ENCODE results near the gene CTBP2. TPM values are rescaled to one million over a fixed set of nuclear protein-coding genes. Genes with fewer than 3 reads are reported as not detected.

CTBP2 gene
- total and polyA plus RNA-seq, 4 donors = 19.2 to 80.6 (median 63.2) TPM

- WGBS, 2 donors = 77 to 87% methylated on average over 8 of the region's 8 CpGs
- TF ChIP-seq CTCF (IDR thresholded peaks at IDR 0.05; ENCODE audit: control extremely low read depth, extremely low read depth) = no peak
- Histone ChIP-seq H3K9me3 (ENCODE audit: control insufficient read depth in 4 of 4, insufficient read depth in 3 of 4, low read length in 3 of 4) (no peaks in the 10 kb centered on the region), H3K36me3 (ENCODE audit: control insufficient read depth in 4 of 4, insufficient read depth in 4 of 4, low read length in 4 of 4) (peaks cover 0 to 12% (median 11%) of the 10 kb centered on the region in 4 donors), H3K9ac (ENCODE audit: insufficient read depth in 1 of 2, low read length in 2 of 2) (no peak overlapping the region), H3K27me3 (ENCODE audit: control insufficient read depth in 3 of 3, insufficient read depth in 3 of 3, low read length in 2 of 3) (no peaks in the 10 kb centered on the region), H3K4me1 (ENCODE audit: control insufficient read depth in 5 of 5, insufficient read depth in 5 of 5, low read length in 5 of 5) (peaks cover 11 to 37% (median 25%) of the 10 kb centered on the region in 5 donors), H3K27ac (ENCODE audit: low read depth in 1 of 2, low read length in 1 of 2) (peak overlapping the region in 1 of 2 donors; percentile 42), H3K4me3 (no peak overlapping the region)
- DNase-seq (no peak), ATAC-seq (ENCODE audit: insufficient read depth, low FRiP score) (no peak)
Measured at GRCh38 chr10:125037145-125037877, 123.1 kb downstream of the CTBP2 start.

DNA sequence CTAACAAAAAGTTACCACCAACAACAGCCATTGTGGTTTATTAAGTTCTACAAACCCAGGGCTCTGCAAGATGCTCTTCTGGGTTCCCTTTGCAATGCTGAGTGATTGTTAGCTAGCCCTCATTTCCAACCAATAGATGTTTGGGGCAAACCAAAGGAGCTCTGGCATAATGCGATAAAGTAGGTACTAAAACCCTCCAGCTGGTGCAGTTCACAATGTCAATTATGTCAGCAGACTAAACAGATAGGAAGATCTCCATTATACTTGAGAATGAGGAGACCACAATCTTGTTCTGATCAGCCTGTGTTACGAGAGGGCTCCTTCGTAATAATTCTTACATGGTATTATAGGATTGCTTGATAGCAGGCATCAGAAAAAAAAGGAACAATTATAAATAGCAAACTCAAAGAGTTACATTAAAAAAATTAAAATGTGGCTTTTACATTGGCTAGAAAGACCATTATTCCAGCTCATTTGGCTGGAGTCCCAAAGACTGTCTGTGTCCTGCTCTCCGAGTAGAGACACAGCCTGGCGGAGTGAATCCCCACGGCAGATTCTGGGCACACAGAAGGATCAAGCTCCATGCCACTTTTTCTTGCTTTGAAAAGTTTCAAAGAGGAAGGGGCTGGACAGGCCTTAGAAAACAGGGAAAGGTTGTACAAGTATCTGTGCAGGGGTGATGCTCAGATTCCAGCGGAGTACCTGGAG is 124.6 kb downstream of the CTBP2 start:
- DNase-seq (peak in 2 of 3 donors; percentile 68 to 76), ATAC-seq (ENCODE audit: insufficient read depth, low FRiP score) (no peak)
- TF ChIP-seq CTCF (IDR thresholded peaks at IDR 0.05; ENCODE audit: control extremely low read depth, extremely low read depth) = no peak
- H3K27ac ChIP-seq (ENCODE audit: low read depth in 1 of 2, low read length in 1 of 2) = peak overlapping the region in 1 of 2 donors; percentile 42
- H3K9me3 ChIP-seq (ENCODE audit: control insufficient read depth in 4 of 4, insufficient read depth in 3 of 4, low read length in 3 of 4) = no peaks in the 10 kb centered on the region
- H3K9ac ChIP-seq (ENCODE audit: insufficient read depth in 1 of 2, low read length in 2 of 2) = no peak overlapping the region
- no peak overlapping the region for H3K4me3 ChIP-seq
- H3K4me1 ChIP-seq (ENCODE audit: control insufficient read depth in 5 of 5, insufficient read depth in 5 of 5, low read length in 5 of 5) = peaks cover 11 to 33% (median 21%) of the 10 kb centered on the region in 5 donors
- no peaks in the 10 kb centered on the region for H3K27me3 ChIP-seq (ENCODE audit: control insufficient read depth in 3 of 3, insufficient read depth in 3 of 3, low read length in 2 of 3)
- WGBS, 2 donors = 74 to 82% methylated on average over 7 of the region's 7 CpGs
- peaks cover 0 to 12% (median 10%) of the 10 kb centered on the region in 4 donors for H3K36me3 ChIP-seq (ENCODE audit: control insufficient read depth in 4 of 4, insufficient read depth in 4 of 4, low read length in 4 of 4)

DNA sequence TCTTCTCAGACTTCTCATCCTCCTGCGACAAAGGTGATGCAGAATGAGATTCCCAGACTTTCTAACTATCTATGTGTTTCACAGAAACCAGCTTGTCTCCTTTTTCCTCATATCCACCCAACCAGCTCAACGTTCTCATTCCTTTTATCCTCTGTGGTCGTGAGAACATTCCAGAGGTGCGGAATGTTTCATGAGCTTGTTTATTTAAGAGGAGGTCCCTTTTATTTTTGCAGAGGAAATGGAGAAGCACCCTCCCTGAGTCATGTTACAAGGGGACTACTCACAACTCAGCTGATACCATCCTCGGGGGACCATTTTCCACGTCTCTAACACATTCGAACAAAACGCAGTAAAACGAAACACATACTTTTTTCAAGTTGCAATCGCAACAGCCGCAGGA is 125.2 kb downstream of the CTBP2 start:
- no peak overlapping the region for H3K9ac ChIP-seq (ENCODE audit: insufficient read depth in 1 of 2, low read length in 2 of 2)
- H3K4me1 ChIP-seq (ENCODE audit: control insufficient read depth in 5 of 5, insufficient read depth in 5 of 5, low read length in 5 of 5) = peaks cover 11 to 33% (median 26%) of the 10 kb centered on the region in 5 donors
- WGBS, 2 donors = 61 to 77% methylated on average over 11 of the region's 11 CpGs
- DNase-seq = no peak
- no peak for ATAC-seq (ENCODE audit: insufficient read depth, low FRiP score)
- no peaks in the 10 kb centered on the region for H3K27me3 ChIP-seq (ENCODE audit: control insufficient read depth in 3 of 3, insufficient read depth in 3 of 3, low read length in 2 of 3)
- H3K27ac ChIP-seq (ENCODE audit: low read depth in 1 of 2, low read length in 1 of 2) = no peak overlapping the region
- TF ChIP-seq CTCF (IDR thresholded peaks at IDR 0.05; ENCODE audit: control extremely low read depth, extremely low read depth) = no peak
- peaks cover 0 to 12% (median 10%) of the 10 kb centered on the region in 4 donors for H3K36me3 ChIP-seq (ENCODE audit: control insufficient read depth in 4 of 4, insufficient read depth in 4 of 4, low read length in 4 of 4)
- H3K9me3 ChIP-seq (ENCODE audit: control insufficient read depth in 4 of 4, insufficient read depth in 3 of 4, low read length in 3 of 4) = no peaks in the 10 kb centered on the region
- H3K4me3 ChIP-seq = no peak overlapping the region
